HG02840 (cell line): ENCODE results near the gene MTIF2.
"Not testable (repeated sequence)": the region's sequence is repeated elsewhere in the genome, so short reads cannot be mapped to it uniquely, and the experiment has no call there.

Experiments
- ATAC-seq: cut with Tn5 transposase; IDR thresholded peaks from one replicate; pipeline ENCODE4 v1.9.1; 2021; ENCODE audit warnings: mild to moderate bottlenecking, moderate library complexity, moderate number of reproducible peaks; ENCODE audit not compliant: unreplicated experiment, low FRiP score

Gene MTIF2

GRCh38 chr2:55204536-55204935, 64.5 kb downstream of the MTIF2 start:
- no peak for ATAC-seq

GRCh38 chr2:55200416-55200815, 68.6 kb downstream of the MTIF2 start:
- no peak for ATAC-seq

- no peak for ATAC-seq
These were observed 72.5 kb downstream of the MTIF2 start for GRCh38 chr2:55196526-55196925.

GRCh38 chr2:55191888-55192287, 77.1 kb downstream of the MTIF2 start:
- ATAC-seq = not testable (repeated sequence)

GRCh38 chr2:55186837-55187236, 82.2 kb downstream of the MTIF2 start:
- ATAC-seq = not testable (repeated sequence)
